HepG2 (cell line): ENCODE results near the gene HOXA13. TPM values are rescaled to one million over a fixed set of nuclear protein-coding genes. Genes with fewer than 3 reads are reported as not detected.

Source experiments
- ATAC-seq: fragments of 200-7000 bp; cut with Tn5 transposase; 3 replicates; pipeline ENCODE4 v1.9.1; 2020; ENCODE audit warnings: mild to moderate bottlenecking, moderate library complexity
- BruUV-seq: library from RNA; stranded (reverse); fragments of 400-500 nt; replicated peaks from 2 replicates; lab custom pipeline; 2021; lab: Mats Ljungman, UMichigan
- CTCF ChIA-PET: fragments of 300-600 bp; formaldehyde crosslinking; extraction: SDS; loops from one replicate; lab custom pipeline; 2021; ENCODE audit warnings: low total read pairs, inconsistent platforms, low intra/inter-chr PET ratio; lab: Yijun Ruan, JAX
- POLR2A ChIA-PET: fragments of 350-600 bp; sonication (Branson Sonifier 250); formaldehyde crosslinking; loops from one replicate; lab custom pipeline; 2020; ENCODE audit warnings: antibody characterized with exemption, inconsistent platforms; lab: Yijun Ruan, JAX
- DNase-seq: peaks from one replicate; pipeline ENCODE4 v3.0.0-alpha.2; 2015; ENCODE audit warnings: low spot score
- FAIRE-seq: peaks from 3 replicates; lab custom pipeline; 2011; peaks lifted over from hg19 to GRCh38; lab: Jason Lieb, UNC
- H2AFZ ChIP-seq: one replicate; pipeline ENCODE4 v1.6.1; 2011; ENCODE audit warnings: low read length, inconsistent platforms
- H3K27ac ChIP-seq: fragments of 300-600 bp; 3 replicates; pipeline ENCODE4 v1.8.0; 2011; ENCODE audit warnings: mixed run types, mild to moderate bottlenecking, mixed read lengths, low read length, inconsistent platforms; ENCODE audit not compliant: insufficient read depth; ENCODE audit errors: extremely low read length
- H3K27me3 ChIP-seq, 2 experiments: fragments of 200-600 bp in 1 of 2; 2 replicates in 1 of 2; 3 replicates in 1 of 2; pipeline versions ENCODE4 v1.6.0 to v1.8.0; 2011; ENCODE audit warnings: low read length in 2 of 2, mild to moderate bottlenecking in 2 of 2, moderate library complexity in 2 of 2, inconsistent platforms in 1 of 2; ENCODE audit not compliant: insufficient read depth in 2 of 2, control insufficient read depth in 1 of 2
- H3K36me3 ChIP-seq, 2 experiments: fragments of 200-600 bp in 1 of 2; replicated peaks in 1 of 2; 2 replicates in 1 of 2; 3 replicates in 1 of 2; pipeline versions ENCODE4 v1.5.1 to v1.8.0; 2011; ENCODE audit warnings: low read length in 2 of 2, inconsistent platforms in 1 of 2; ENCODE audit not compliant: insufficient read depth in 2 of 2, control insufficient read depth in 1 of 2
- H3K4me1 ChIP-seq: 2 replicates; pipeline ENCODE4 v1.5.1; 2012; ENCODE audit warnings: low read length, inconsistent platforms; ENCODE audit not compliant: insufficient read depth
- H3K4me2 ChIP-seq: 2 replicates; pipeline ENCODE4 v1.6.0; 2011; ENCODE audit warnings: low read depth, low read length, inconsistent platforms
- H3K4me3 ChIP-seq, 3 experiments: fragments of 200-600 bp in 1 of 3; sonication (generic), shearing (Covaris generic) in 1 of 3; replicated peaks in 1 of 3; 2 replicates each; pipeline ENCODE4 v1.5.1; 2011 to 2016; ENCODE audit warnings: low read length in 3 of 3, inconsistent platforms in 2 of 3, low read depth in 2 of 3, mild to moderate bottlenecking in 2 of 3, control low read depth in 1 of 3, mixed read lengths in 1 of 3; ENCODE audit not compliant: insufficient read depth in 1 of 3
- H3K79me2 ChIP-seq: one replicate; pipeline ENCODE4 v1.6.1; 2011; ENCODE audit warnings: low read length, inconsistent platforms; ENCODE audit not compliant: insufficient read depth
- H3K9ac ChIP-seq: 2 replicates; pipeline ENCODE4 v1.6.0; 2011; ENCODE audit warnings: mild to moderate bottlenecking, low read depth, low read length, inconsistent platforms; ENCODE audit not compliant: insufficient read depth
- H3K9me3 ChIP-seq: 2 replicates; pipeline ENCODE4 v1.5.1; 2012; ENCODE audit warnings: mild to moderate bottlenecking, low read length
- H4K20me1 ChIP-seq: 2 replicates; pipeline ENCODE4 v1.6.0; 2011; ENCODE audit warnings: inconsistent platforms, mild to moderate bottlenecking, low read length, moderate library complexity; ENCODE audit not compliant: insufficient read depth
- BCL6 ChIP-seq: IDR thresholded peaks from 2 replicates; pipeline ENCODE4 v1.6.1; 2016; ENCODE audit warnings: missing genetic modification reagents, missing compliant biosample characterization
- HNRNPL ChIP-seq: fragments of 200-400 bp; formaldehyde crosslinking; IDR thresholded peaks from 2 replicates; pipeline ENCODE4 v1.6.1; 2017; ENCODE audit warnings: mild to moderate bottlenecking, low read depth, low read length
- KLF15 ChIP-seq: sonication (generic); formaldehyde crosslinking; IDR thresholded peaks from 2 replicates; pipeline ENCODE4 v1.8.1; 2023; ENCODE audit warnings: borderline replicate concordance, mild to moderate bottlenecking, inconsistent platforms, missing genetic modification reagents, mixed read lengths
- MED13 ChIP-seq: sonication (generic); formaldehyde crosslinking; IDR thresholded peaks from 2 replicates; pipeline ENCODE4 v1.5.0; 2020; ENCODE audit warnings: missing genetic modification reagents
- RNF2 ChIP-seq: fragments of 450-650 bp; conservative IDR thresholded peaks from 2 replicates; pipeline ENCODE4 v1.6.1; 2016; ENCODE audit warnings: low read depth
- ZNF598 ChIP-seq: sonication (generic); formaldehyde crosslinking; IDR thresholded peaks from 2 replicates; pipeline ENCODE4 v1.5.1; 2020; ENCODE audit warnings: mild to moderate bottlenecking, missing genetic modification reagents, borderline replicate concordance
- WGBS: methylation state at CpG from one replicate; pipeline ENCODE4 v1.1.6; 2017; ENCODE audit warnings: low lambda C conversion rate; 5-methylcytosine and 5-hydroxymethylcytosine counted together
- in situ Hi-C: cut with HindIII; loops from 2 replicates; pipeline ENCODE4 v1.10.0; 2017; ENCODE audit warnings: low pct_unique_long_range_greater_than_20kb; ENCODE audit not compliant: extremely low pct_ligation_motif_present
- intact Hi-C: fragments of 100-400 bp; cut with micrococcal nuclease; formaldehyde crosslinking; loops from one replicate; pipeline ENCODE4 v1.10.0; 2022; ENCODE audit not compliant: unreplicated experiment
- polyA plus RNA-seq, 8 experiments: library from polyadenylated mRNA; depleted of rRNA in 3 of 8; stranded (reverse) in 7 of 8; unstranded in 1 of 8; fragments of >200 nt; fragmentation: Illumina TruSeq in 4 of 8; extraction: Trizol in 4 of 8; gene quantifications; 2 replicates each; pipeline versions ENCODE4 v1.2.1 to v1.2.3, GENCODE V29; 2011 to 2016; ENCODE audit warnings: low read depth in 4 of 8, missing spikeins in 1 of 8, mixed read lengths in 1 of 8; ENCODE audit not compliant: insufficient read depth in 1 of 8
- total RNA-seq, 5 experiments: library from RNA; depleted of rRNA; stranded (reverse); fragments of >200 nt; fragmentation: Illumina TruSeq; extraction: Trizol; gene quantifications; 2 replicates each; pipeline ENCODE4 v1.2.3, GENCODE V29; 2016; ENCODE audit warnings: low read depth in 1 of 5
- TF ChIP-seq, protein P1 (sequence below): sonication (generic); formaldehyde crosslinking; IDR thresholded peaks from 2 replicates; pipeline ENCODE4 v1.4.0; 2020; ENCODE audit warnings: missing genetic modification reagents, borderline replicate concordance
- TF ChIP-seq, protein P2 (sequence below): sonication (generic); formaldehyde crosslinking; IDR thresholded peaks from 2 replicates; pipeline ENCODE4 v1.4.0; 2020; ENCODE audit warnings: missing genetic modification reagents

The HOXA13 gene
- total and polyA plus RNA-seq, 2 of the 13 experiments (the other 11 are each of a cell fraction or from before 2014, with no cell fraction given), result 0.01 to 0.04 TPM

DNA sequence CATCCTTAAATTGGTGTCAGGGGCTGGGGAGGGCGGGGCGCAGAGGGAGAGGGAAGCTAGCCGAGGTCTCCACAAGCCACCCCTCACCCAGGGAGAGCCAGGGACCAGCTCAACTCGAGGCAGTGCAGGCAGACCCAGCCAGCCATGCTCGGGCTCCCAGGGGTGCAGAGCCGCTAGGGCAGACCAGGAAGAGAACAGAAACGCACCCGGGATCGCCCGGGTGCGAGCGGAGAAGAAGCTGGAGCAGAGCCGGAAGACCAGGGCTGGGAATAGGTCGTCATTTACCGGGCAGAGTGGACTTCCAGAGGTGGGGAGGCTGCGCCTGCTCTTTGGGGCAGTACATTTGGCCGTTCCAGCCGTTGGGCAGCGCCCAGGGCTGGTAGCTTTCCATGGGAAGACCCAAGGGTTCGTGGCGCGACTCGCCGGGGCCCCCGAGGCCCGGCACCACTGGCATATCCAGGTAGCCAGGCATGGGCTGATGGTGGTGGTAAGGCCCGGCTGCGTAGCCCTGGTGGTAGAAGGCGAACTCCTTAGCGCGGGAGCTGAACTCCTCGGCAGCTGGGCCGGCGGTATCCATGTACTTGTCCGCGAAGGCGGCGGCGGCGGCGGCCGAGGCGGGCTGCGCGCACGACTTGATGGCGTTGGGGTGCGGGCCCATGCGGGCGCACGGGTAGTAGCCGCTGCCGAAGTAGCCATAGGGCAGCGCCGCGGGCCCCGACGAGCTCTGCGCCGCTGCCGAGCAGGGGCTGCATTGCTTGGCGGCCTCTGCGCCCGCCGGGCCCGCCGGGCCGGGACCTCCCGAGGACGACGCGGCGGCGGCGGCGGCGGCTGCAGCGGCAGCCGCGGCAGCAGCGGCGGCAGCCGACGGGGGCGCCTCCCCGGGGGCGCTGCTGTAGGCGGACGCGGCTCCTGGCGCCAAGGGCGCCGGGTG is 755 bp downstream of the HOXA13 start (continued):
- TF ChIP-seq BCL6 (CRISPR knock-in tag), result 0 out of 2 replicates have a peak, but pooled peaks have one; percentile 13
- TF ChIP-seq, protein P1, sequence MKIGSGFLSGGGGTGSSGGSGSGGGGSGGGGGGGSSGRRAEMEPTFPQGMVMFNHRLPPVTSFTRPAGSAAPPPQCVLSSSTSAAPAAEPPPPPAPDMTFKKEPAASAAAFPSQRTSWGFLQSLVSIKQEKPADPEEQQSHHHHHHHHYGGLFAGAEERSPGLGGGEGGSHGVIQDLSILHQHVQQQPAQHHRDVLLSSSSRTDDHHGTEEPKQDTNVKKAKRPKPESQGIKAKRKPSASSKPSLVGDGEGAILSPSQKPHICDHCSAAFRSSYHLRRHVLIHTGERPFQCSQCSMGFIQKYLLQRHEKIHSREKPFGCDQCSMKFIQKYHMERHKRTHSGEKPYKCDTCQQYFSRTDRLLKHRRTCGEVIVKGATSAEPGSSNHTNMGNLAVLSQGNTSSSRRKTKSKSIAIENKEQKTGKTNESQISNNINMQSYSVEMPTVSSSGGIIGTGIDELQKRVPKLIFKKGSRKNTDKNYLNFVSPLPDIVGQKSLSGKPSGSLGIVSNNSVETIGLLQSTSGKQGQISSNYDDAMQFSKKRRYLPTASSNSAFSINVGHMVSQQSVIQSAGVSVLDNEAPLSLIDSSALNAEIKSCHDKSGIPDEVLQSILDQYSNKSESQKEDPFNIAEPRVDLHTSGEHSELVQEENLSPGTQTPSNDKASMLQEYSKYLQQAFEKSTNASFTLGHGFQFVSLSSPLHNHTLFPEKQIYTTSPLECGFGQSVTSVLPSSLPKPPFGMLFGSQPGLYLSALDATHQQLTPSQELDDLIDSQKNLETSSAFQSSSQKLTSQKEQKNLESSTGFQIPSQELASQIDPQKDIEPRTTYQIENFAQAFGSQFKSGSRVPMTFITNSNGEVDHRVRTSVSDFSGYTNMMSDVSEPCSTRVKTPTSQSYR, result no peak
- TF ChIP-seq RNF2, result 0 out of 2 replicates have a peak, but pooled peaks have one; percentile 38
- 0 out of 2 replicates have a peak, but pooled peaks have one; percentile 20 for TF ChIP-seq HNRNPL
- 0 out of 2 replicates have a peak, but pooled peaks have one; percentile 29 for TF ChIP-seq ZNF598
- TF ChIP-seq MED13 (CRISPR knock-in tag), result 0 out of 2 replicates have a peak, but pooled peaks have one; percentile 23

DNA sequence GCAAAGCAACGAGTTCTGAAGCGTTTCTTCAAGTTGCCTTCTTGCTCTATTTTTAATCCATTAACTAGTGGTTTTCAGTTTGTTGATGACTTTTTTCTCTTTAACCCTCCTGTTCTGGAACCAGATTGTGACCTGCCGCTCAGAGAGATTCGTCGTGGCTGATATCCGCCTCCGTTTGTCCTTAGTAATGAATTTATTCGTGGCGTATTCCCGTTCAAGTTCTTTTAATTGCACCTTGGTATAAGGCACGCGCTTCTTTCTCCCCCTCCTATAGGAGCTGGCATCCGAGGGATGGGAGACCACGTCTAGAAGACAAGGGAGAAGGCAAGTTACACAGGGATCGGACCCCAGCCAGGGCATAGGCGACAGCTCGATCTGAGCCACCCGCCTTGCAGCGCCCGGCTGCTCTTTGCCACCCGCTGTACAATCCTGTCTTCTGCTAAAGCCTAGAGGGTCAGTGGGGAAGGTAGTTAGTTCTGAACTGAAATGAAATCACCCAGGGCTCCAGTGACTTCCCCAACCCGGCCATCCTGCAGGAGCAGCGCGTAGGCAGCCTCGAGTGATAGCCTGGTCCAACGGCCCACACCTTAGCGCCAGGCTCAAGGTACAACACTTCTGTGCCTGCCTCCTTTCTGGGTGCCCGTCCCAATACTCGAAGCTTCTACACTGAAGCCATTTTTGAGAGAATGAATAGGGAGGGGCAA is 1.6 kb downstream of the HOXA13 start:
- intact Hi-C loops, result loop anchor here (5.0 to 10.0 kb wide), 2 partner anchors 407 to 574 kb away; no protein-coding TSS in a partner anchor
- 39% methylated on average over 23 of the region's 29 CpGs for WGBS
- no peak overlapping the region for H3K9ac ChIP-seq
- peaks cover 11 to 64% of the 10 kb centered on the region in 2 experiments for H3K27me3 ChIP-seq
- no TSS peak for BruUV-seq
- no peak overlapping the region for H2AFZ ChIP-seq
- no peaks in the 10 kb centered on the region for H3K9me3 ChIP-seq
- CTCF ChIA-PET, result no interaction called here
- TF ChIP-seq KLF15, result no peak
- TF ChIP-seq, protein P2, sequence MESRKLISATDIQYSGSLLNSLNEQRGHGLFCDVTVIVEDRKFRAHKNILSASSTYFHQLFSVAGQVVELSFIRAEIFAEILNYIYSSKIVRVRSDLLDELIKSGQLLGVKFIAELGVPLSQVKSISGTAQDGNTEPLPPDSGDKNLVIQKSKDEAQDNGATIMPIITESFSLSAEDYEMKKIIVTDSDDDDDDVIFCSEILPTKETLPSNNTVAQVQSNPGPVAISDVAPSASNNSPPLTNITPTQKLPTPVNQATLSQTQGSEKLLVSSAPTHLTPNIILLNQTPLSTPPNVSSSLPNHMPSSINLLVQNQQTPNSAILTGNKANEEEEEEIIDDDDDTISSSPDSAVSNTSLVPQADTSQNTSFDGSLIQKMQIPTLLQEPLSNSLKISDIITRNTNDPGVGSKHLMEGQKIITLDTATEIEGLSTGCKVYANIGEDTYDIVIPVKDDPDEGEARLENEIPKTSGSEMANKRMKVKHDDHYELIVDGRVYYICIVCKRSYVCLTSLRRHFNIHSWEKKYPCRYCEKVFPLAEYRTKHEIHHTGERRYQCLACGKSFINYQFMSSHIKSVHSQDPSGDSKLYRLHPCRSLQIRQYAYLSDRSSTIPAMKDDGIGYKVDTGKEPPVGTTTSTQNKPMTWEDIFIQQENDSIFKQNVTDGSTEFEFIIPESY (CRISPR knock-in tag), result peak; percentile 31; the same call in 1 of the 2 replicates
- TF ChIP-seq, all 625 proteins: peak for 1
- DNase-seq (no peak), ATAC-seq (no peak), FAIRE-seq (no peak)
- in situ Hi-C loops, result no loop called here
- Histone ChIP-seq H3K27ac (no peak overlapping the region), H3K4me3 (no peak overlapping the region), H3K4me1 (peaks cover 35% of the 10 kb centered on the region), H3K36me3 (no peaks in the 10 kb centered on the region), H3K4me2 (no peak overlapping the region), H4K20me1 (peaks cover 3% of the 10 kb centered on the region; the same call in 1 of the 2 replicates), H3K79me2 (no peaks in the 10 kb centered on the region)
- POLR2A ChIA-PET, result no interaction called here
